ENCODE results near the gene TUFT1. TPM values are rescaled to one million over a fixed set of nuclear protein-coding genes. Genes with fewer than 3 reads are reported as not detected.
"Not testable (repeated sequence)": the region's sequence is repeated elsewhere in the genome, so short reads cannot be mapped to it uniquely, and the experiment has no call there.

Gene TUFT1
- total RNA-seq, 1 experiment from 2014 or later: 2.6 TPM

DNA sequence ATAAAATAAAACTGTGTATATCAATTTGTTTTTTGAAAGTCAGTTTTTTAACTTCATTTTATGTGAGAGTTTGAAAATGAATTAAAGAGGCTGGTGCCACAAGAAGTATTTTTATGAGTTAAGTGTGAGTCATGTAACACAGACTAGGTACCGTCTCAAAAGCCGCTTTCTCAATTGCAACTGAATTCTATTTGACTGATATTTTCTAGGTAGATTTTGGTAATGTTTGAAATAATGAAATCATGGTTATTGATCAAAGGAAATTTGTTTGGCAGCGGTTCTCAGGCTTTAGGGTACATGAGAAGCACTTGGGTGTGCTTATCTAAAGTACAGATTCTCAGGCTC, 76.4 kb downstream of the TUFT1 start:
- no peaks in the 10 kb centered on the region for H3K27me3 ChIP-seq (replicated peaks; ENCODE audit: insufficient read depth, low read depth, low read length, poor library complexity)
- intact Hi-C loops (cut with micrococcal nuclease; ENCODE audit: unreplicated experiment): no loop called here
- H3K36me3 ChIP-seq (ENCODE audit: insufficient read depth, low read length, poor library complexity, severe bottlenecking): peaks cover 5% of the 10 kb centered on the region
- BruUV-seq (replicated peaks): no TSS peak
- ChIA-PET CTCF (no interaction called here), POLR2A (ENCODE audit: low non-redundant PET) (no interaction called here)
- peaks cover 34% of the 10 kb centered on the region for H3K4me1 ChIP-seq (ENCODE audit: insufficient read depth, low read length, poor library complexity, severe bottlenecking)
- H3K4me3 ChIP-seq (ENCODE audit: low read depth, low read length, poor library complexity, severe bottlenecking): no peak overlapping the region
- H3K27ac ChIP-seq (ENCODE audit: low read depth, low read length, poor library complexity, severe bottlenecking): no peak overlapping the region
- H3K9me3 ChIP-seq (ENCODE audit: low read depth, low read length, poor library complexity, severe bottlenecking): no peaks in the 10 kb centered on the region
- TF ChIP-seq, protein P1, sequence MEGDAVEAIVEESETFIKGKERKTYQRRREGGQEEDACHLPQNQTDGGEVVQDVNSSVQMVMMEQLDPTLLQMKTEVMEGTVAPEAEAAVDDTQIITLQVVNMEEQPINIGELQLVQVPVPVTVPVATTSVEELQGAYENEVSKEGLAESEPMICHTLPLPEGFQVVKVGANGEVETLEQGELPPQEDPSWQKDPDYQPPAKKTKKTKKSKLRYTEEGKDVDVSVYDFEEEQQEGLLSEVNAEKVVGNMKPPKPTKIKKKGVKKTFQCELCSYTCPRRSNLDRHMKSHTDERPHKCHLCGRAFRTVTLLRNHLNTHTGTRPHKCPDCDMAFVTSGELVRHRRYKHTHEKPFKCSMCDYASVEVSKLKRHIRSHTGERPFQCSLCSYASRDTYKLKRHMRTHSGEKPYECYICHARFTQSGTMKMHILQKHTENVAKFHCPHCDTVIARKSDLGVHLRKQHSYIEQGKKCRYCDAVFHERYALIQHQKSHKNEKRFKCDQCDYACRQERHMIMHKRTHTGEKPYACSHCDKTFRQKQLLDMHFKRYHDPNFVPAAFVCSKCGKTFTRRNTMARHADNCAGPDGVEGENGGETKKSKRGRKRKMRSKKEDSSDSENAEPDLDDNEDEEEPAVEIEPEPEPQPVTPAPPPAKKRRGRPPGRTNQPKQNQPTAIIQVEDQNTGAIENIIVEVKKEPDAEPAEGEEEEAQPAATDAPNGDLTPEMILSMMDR (conservative IDR thresholded peaks at IDR 0.05; ENCODE audit: low read depth, low read length): no peak
- TF ChIP-seq EZH2 (IDR thresholded peaks at IDR 0.05; ENCODE audit: borderline replicate concordance, low read depth, low read length, poor library complexity, severe bottlenecking): no peak
- no peak for DNase-seq (ENCODE audit: low spot score)

GRCh38 chr1:151618003-151618402, 77.9 kb downstream of the TUFT1 start:
- CTCF ChIA-PET: no interaction called here
- intact Hi-C loops (cut with micrococcal nuclease; ENCODE audit: unreplicated experiment): no loop called here

GRCh38 chr1:151618470-151618869, 78.4 kb downstream of the TUFT1 start:
- ChIA-PET CTCF (no interaction called here), POLR2A (ENCODE audit: low non-redundant PET) (no interaction called here)
- Histone ChIP-seq H3K4me3 (ENCODE audit: low read depth, low read length, poor library complexity, severe bottlenecking) (no peak overlapping the region), H3K27ac (ENCODE audit: low read depth, low read length, poor library complexity, severe bottlenecking) (no peak overlapping the region), H3K4me1 (ENCODE audit: insufficient read depth, low read length, poor library complexity, severe bottlenecking) (peaks cover 34% of the 10 kb centered on the region), H3K9me3 (ENCODE audit: low read depth, low read length, poor library complexity, severe bottlenecking) (no peaks in the 10 kb centered on the region), H3K36me3 (ENCODE audit: insufficient read depth, low read length, poor library complexity, severe bottlenecking) (peaks cover 5% of the 10 kb centered on the region), H3K27me3 (replicated peaks; ENCODE audit: insufficient read depth, low read depth, low read length, poor library complexity) (no peaks in the 10 kb centered on the region)
- BruUV-seq (replicated peaks): no TSS peak
- intact Hi-C loops (cut with micrococcal nuclease; ENCODE audit: unreplicated experiment): no loop called here
- TF ChIP-seq EZH2 (IDR thresholded peaks at IDR 0.05; ENCODE audit: borderline replicate concordance, low read depth, low read length, poor library complexity, severe bottlenecking): no peak
- TF ChIP-seq, protein P1 (conservative IDR thresholded peaks at IDR 0.05; ENCODE audit: low read depth, low read length): no peak
- no peak for DNase-seq (ENCODE audit: low spot score)

More at GRCh38 chr1:151618003-151618402, 77.9 kb downstream of the TUFT1 start:
- Histone ChIP-seq H3K27me3 (replicated peaks; ENCODE audit: insufficient read depth, low read depth, low read length, poor library complexity) (no peaks in the 10 kb centered on the region), H3K4me1 (ENCODE audit: insufficient read depth, low read length, poor library complexity, severe bottlenecking) (peaks cover 36% of the 10 kb centered on the region), H3K27ac (ENCODE audit: low read depth, low read length, poor library complexity, severe bottlenecking) (no peak overlapping the region), H3K36me3 (ENCODE audit: insufficient read depth, low read length, poor library complexity, severe bottlenecking) (peaks cover 5% of the 10 kb centered on the region), H3K9me3 (ENCODE audit: low read depth, low read length, poor library complexity, severe bottlenecking) (no peaks in the 10 kb centered on the region), H3K4me3 (ENCODE audit: low read depth, low read length, poor library complexity, severe bottlenecking) (no peak overlapping the region)
- no TSS peak for BruUV-seq (replicated peaks)
- DNase-seq (ENCODE audit: low spot score): no peak
- POLR2A ChIA-PET (ENCODE audit: low non-redundant PET): interaction anchor here (0.6 kb wide), 1 partner anchor 18 kb away, joined by 13 read pairs; no protein-coding TSS in a partner anchor
- TF ChIP-seq, protein P1 (conservative IDR thresholded peaks at IDR 0.05; ENCODE audit: low read depth, low read length): no peak
- TF ChIP-seq EZH2 (IDR thresholded peaks at IDR 0.05; ENCODE audit: borderline replicate concordance, low read depth, low read length, poor library complexity, severe bottlenecking): no peak

DNA sequence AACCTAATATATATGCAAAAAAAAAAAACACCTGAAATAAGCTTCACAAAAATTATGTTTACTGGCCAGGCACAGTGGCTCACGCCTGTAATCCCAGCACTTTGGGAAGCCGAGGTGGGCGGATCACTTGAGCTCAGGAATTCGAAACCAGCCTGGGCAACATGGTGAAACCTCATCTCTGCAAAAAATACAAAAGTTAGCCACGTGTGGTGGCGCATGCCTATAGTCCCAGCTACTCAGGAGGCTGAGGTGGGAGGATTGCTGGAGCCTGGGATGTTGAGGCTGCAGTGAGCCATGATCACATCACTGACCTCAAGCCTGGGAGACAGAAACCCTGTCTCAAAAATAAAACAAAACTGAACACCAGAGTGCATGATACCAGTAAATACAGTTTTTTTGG, 78.9 kb downstream of the TUFT1 start:
- H3K4me3 ChIP-seq (ENCODE audit: low read depth, low read length, poor library complexity, severe bottlenecking); BruUV-seq (replicated peaks); intact Hi-C loops (cut with micrococcal nuclease; ENCODE audit: unreplicated experiment); DNase-seq (ENCODE audit: low spot score); H3K27me3 ChIP-seq (replicated peaks; ENCODE audit: insufficient read depth, low read depth, low read length, poor library complexity); H3K36me3 ChIP-seq (ENCODE audit: insufficient read depth, low read length, poor library complexity, severe bottlenecking); H3K27ac ChIP-seq (ENCODE audit: low read depth, low read length, poor library complexity, severe bottlenecking); POLR2A ChIA-PET (ENCODE audit: low non-redundant PET); H3K9me3 ChIP-seq (ENCODE audit: low read depth, low read length, poor library complexity, severe bottlenecking): not testable (repeated sequence)
- CTCF ChIA-PET: interaction anchor here (0.7 kb wide), 1 partner anchor 93 kb away, joined by 6 read pairs; no protein-coding TSS in a partner anchor
- peaks cover 29% of the 10 kb centered on the region for H3K4me1 ChIP-seq (ENCODE audit: insufficient read depth, low read length, poor library complexity, severe bottlenecking)

Data from A673 (cell line).